HL-60 (cell line): ENCODE measurements around the gene DOHH.

Experiments used
- CTCF ChIP-seq: IDR thresholded peaks from one replicate; pipeline ENCODE4 v1.5.1; 2011; ENCODE audit warnings: low read length, control low read depth, inconsistent platforms; ENCODE audit not compliant: insufficient read depth
- GABPA ChIP-seq: IDR thresholded peaks from 2 replicates; pipeline ENCODE4 v1.6.1; 2012; ENCODE audit warnings: low read depth
- POLR2AphosphoS5 ChIP-seq: IDR thresholded peaks from 2 replicates; pipeline ENCODE4 v1.6.1; 2012; ENCODE audit warnings: low read depth
- REST ChIP-seq: IDR thresholded peaks from 2 replicates; pipeline ENCODE4 v1.6.1; 2012; ENCODE audit warnings: low read depth; ENCODE audit not compliant: insufficient replicate concordance

DNA sequence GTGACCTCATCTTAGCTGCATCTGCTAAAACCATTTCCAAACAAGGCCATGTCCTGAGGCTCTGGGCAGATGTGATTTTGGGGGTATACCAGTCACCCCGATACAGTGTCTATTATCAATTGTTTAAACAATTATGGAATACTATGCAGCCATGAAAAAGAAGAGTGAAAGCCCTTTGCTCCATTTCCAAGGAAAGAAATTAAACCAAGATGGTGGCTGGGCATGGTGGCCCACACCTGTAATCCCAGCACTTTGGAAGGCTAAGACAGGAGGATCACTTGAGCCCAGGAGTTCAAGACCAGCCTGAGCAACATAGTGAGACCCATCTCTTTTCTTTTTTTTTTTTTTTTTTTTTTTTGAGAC lies 39.3 kb upstream of the DOHH start:
- TF ChIP-seq GABPA (no peak), CTCF (no peak), POLR2AphosphoS5 (no peak), REST (no peak)
